DOHH2 (cell line): ENCODE measurements around the gene FGGY.
"Not testable (repeated sequence)": the region's sequence is repeated elsewhere in the genome, so short reads cannot be mapped to it uniquely, and the experiment has no call there.

Source experiments
- H3F3A ChIP-seq: fragments of 200-600 bp; sonication (generic), shearing (Covaris generic); 2 replicates; pipeline ENCODE4 v1.6.0; 2016; ENCODE audit warnings: antibody characterized with exemption, mild to moderate bottlenecking; ENCODE audit not compliant: control insufficient read depth, insufficient read depth
- H3K27ac ChIP-seq: fragments of 200-600 bp; sonication (generic); 2 replicates; pipeline ENCODE4 v1.5.1; 2014; ENCODE audit warnings: low read depth, mild to moderate bottlenecking, low read length, moderate library complexity
- H3K27me3 ChIP-seq: fragments of 200-600 bp; sonication (generic); 2 replicates; pipeline ENCODE4 v1.6.1; 2014; ENCODE audit warnings: mild to moderate bottlenecking, low read length, mixed read lengths; ENCODE audit not compliant: control insufficient read depth
- H3K36me3 ChIP-seq: fragments of 200-600 bp; sonication (generic); 2 replicates; pipeline ENCODE4 v1.6.1; 2014; ENCODE audit warnings: mild to moderate bottlenecking, low read length, moderate library complexity, mixed read lengths; ENCODE audit not compliant: control insufficient read depth
- H3K4me1 ChIP-seq: fragments of 200-600 bp; sonication (generic); 2 replicates; pipeline ENCODE4 v1.6.1; 2014; ENCODE audit warnings: mild to moderate bottlenecking, low read length, mixed read lengths; ENCODE audit not compliant: control insufficient read depth
- H3K4me2 ChIP-seq: fragments of 200-600 bp; sonication (generic); 2 replicates; pipeline ENCODE4 v1.6.0; 2014; ENCODE audit warnings: mild to moderate bottlenecking, low read length, moderate library complexity
- H3K4me3 ChIP-seq: fragments of 200-600 bp; sonication (generic); 2 replicates; pipeline ENCODE4 v1.5.1; 2014; ENCODE audit warnings: mild to moderate bottlenecking, low read length, mixed read lengths
- H3K79me2 ChIP-seq: fragments of 200-600 bp; sonication (generic); 2 replicates; pipeline ENCODE4 v1.6.1; 2014; ENCODE audit warnings: mild to moderate bottlenecking, low read length, mixed read lengths; ENCODE audit not compliant: control insufficient read depth
- H3K9me2 ChIP-seq: fragments of 200-600 bp; sonication (generic); replicated peaks from 2 replicates; pipeline ENCODE4 v1.6.1; 2014; ENCODE audit warnings: mild to moderate bottlenecking, low read length, mixed read lengths; ENCODE audit not compliant: control insufficient read depth
- H3K9me3 ChIP-seq: fragments of 200-600 bp; sonication (generic); 2 replicates; pipeline ENCODE4 v1.6.1; 2014; ENCODE audit warnings: antibody characterized with exemption, low read length, mixed read lengths; ENCODE audit not compliant: control insufficient read depth, insufficient read depth
- H4K20me1 ChIP-seq: fragments of 200-600 bp; sonication (generic); 2 replicates; pipeline ENCODE4 v1.6.0; 2014; ENCODE audit warnings: low read depth, mild to moderate bottlenecking, antibody characterized with exemption, low read length, moderate library complexity; ENCODE audit not compliant: control insufficient read depth, insufficient read depth
- CTCF ChIP-seq: fragments of 200-600 bp; sonication (generic); IDR thresholded peaks from one replicate; pipeline ENCODE4 v1.5.1; 2014; ENCODE audit warnings: antibody characterized with exemption, mild to moderate bottlenecking, low read depth, low read length; ENCODE audit not compliant: poor library complexity, severe bottlenecking
- EZH2phosphoT487 ChIP-seq: fragments of 200-600 bp; sonication (generic); IDR thresholded peaks from 2 replicates; pipeline ENCODE4 v1.6.1; 2017; ENCODE audit warnings: borderline replicate concordance, mild to moderate bottlenecking, antibody characterized with exemption, low read length, moderate library complexity, mixed read lengths

FGGY gene

GRCh38 chr1:59707178-59707791 is 410.4 kb downstream of the FGGY start:
- TF ChIP-seq EZH2phosphoT487 (no peak), CTCF (no peak)
- Histone ChIP-seq H3K27ac (no peak overlapping the region), H3K36me3 (no peaks in the 10 kb centered on the region), H3K9me3 (no peaks in the 10 kb centered on the region), H3K4me2 (no peak overlapping the region), H3K9me2 (no peaks in the 10 kb centered on the region), H3K27me3 (no peaks in the 10 kb centered on the region; the same call in 1 of the 2 replicates), H4K20me1 (no peaks in the 10 kb centered on the region), H3K4me1 (no peaks in the 10 kb centered on the region), H3K79me2 (no peaks in the 10 kb centered on the region), H3K4me3 (no peak overlapping the region), H3F3A (no peaks in the 10 kb centered on the region)

- Histone ChIP-seq H3K9me2 (no peaks in the 10 kb centered on the region), H3K27me3 (no peaks in the 10 kb centered on the region), H3K79me2 (no peaks in the 10 kb centered on the region), H3F3A (no peaks in the 10 kb centered on the region), H3K36me3 (no peaks in the 10 kb centered on the region), H4K20me1 (no peaks in the 10 kb centered on the region), H3K4me1 (no peaks in the 10 kb centered on the region), H3K27ac (no peak overlapping the region), H3K9me3 (no peaks in the 10 kb centered on the region), H3K4me2 (no peak overlapping the region), H3K4me3 (no peak overlapping the region)
- TF ChIP-seq EZH2phosphoT487 = no peak
- TF ChIP-seq CTCF = no peak
Measured at GRCh38 chr1:59709333-59709732, 412.4 kb downstream of the FGGY start.

GRCh38 chr1:59710920-59711319 is 414.0 kb downstream of the FGGY start:
- not testable (repeated sequence) for H3K27ac ChIP-seq, H3F3A ChIP-seq, H3K9me3 ChIP-seq, H3K4me1 ChIP-seq, H4K20me1 ChIP-seq, H3K27me3 ChIP-seq, H3K79me2 ChIP-seq, H3K4me2 ChIP-seq, H3K4me3 ChIP-seq, H3K36me3 ChIP-seq, H3K9me2 ChIP-seq

- H3K4me1 ChIP-seq = no peaks in the 10 kb centered on the region
- H3K27me3 ChIP-seq = no peaks in the 10 kb centered on the region
- no peaks in the 10 kb centered on the region for H3K36me3 ChIP-seq
- H3K4me3 ChIP-seq = no peak overlapping the region
- no peak overlapping the region for H3K4me2 ChIP-seq
- TF ChIP-seq EZH2phosphoT487 = no peak
- no peak for TF ChIP-seq CTCF
- no peak overlapping the region for H3K27ac ChIP-seq
- H3K79me2 ChIP-seq = no peaks in the 10 kb centered on the region
- no peaks in the 10 kb centered on the region for H3F3A ChIP-seq
- H3K9me2 ChIP-seq = no peaks in the 10 kb centered on the region
- H4K20me1 ChIP-seq = no peaks in the 10 kb centered on the region
- no peaks in the 10 kb centered on the region for H3K9me3 ChIP-seq
Measured at GRCh38 chr1:59714219-59714618, 417.3 kb downstream of the FGGY start.
